Thyroid gland (tissue), 4 donors: ENCODE results near the gene GALNT17. TPM values are rescaled to one million over a fixed set of nuclear protein-coding genes. Genes with fewer than 3 reads are reported as not detected.
A peak's percentile ranks its signal among the peaks of the same experiment; 100 is the strongest.

Source experiments
- DNase-seq, 2 donors: peaks; one replicate each; pipeline ENCODE4 v3.0.0-alpha.2; 2019
- H3K27ac ChIP-seq, 3 donors: fragments of 200-600 bp; sonication (generic); 1 replicate in 2 of 3; 2 replicates in 1 of 3; pipeline ENCODE4 v1.5.1; 2016 to 2019; ENCODE audit warnings: mild to moderate bottlenecking in 1 of 3, moderate library complexity in 1 of 3
- H3K27me3 ChIP-seq: fragments of 200-600 bp; sonication (generic); one replicate; pipeline ENCODE4 v1.5.1; 2019
- H3K36me3 ChIP-seq, 2 donors: fragments of 200-600 bp; sonication (generic); one replicate each; pipeline ENCODE4 v1.5.1; 2016 to 2019
- H3K4me1 ChIP-seq, 2 donors: fragments of 200-600 bp; sonication (generic); one replicate each; pipeline ENCODE4 v1.5.1; 2017 to 2019
- H3K4me3 ChIP-seq, 3 donors: fragments of 200-600 bp; sonication (generic); replicated peaks in 1 of 3; 1 replicate in 2 of 3; 2 replicates in 1 of 3; pipeline ENCODE4 v1.5.1; 2016; ENCODE audit warnings: mild to moderate bottlenecking in 1 of 3
- H3K9me3 ChIP-seq: fragments of 200-600 bp; sonication (generic); one replicate; pipeline ENCODE4 v1.5.1; 2017
- POLR2A ChIP-seq, 2 donors: fragments of 450-650 bp; IDR thresholded peaks; one replicate each; pipeline ENCODE4 v1.6.1; 2017; ENCODE audit warnings: antibody characterized with exemption in 2 of 2, mild to moderate bottlenecking in 2 of 2, moderate library complexity in 1 of 2
- WGBS, 2 donors: methylation state at CpG; one replicate each; pipeline ENCODE4 v1.1.5; 2017; 5-methylcytosine and 5-hydroxymethylcytosine counted together
- intact Hi-C: fragments of 100-400 bp; cut with DNase I; formaldehyde crosslinking; loops from one replicate; pipeline ENCODE4 v1.15.1; 2023
- total RNA-seq, 4 donors: library from RNA; depleted of rRNA; stranded (reverse); fragments of >200 nt; gene quantifications; one replicate each; pipeline ENCODE4 v1.2.3, GENCODE V29; 2016
- TF ChIP-seq, protein P1 (sequence below), 6 experiments: fragments of 200-600 bp in 3 of 6; fragments of 450-650 bp in 3 of 6; sonication (generic) in 3 of 6; IDR thresholded peaks; one replicate each; pipeline ENCODE4 v1.5.1; 2016 to 2019; ENCODE audit warnings: antibody characterized with exemption in 6 of 6, mild to moderate bottlenecking in 2 of 6, inconsistent platforms in 1 of 6, moderate library complexity in 1 of 6

GALNT17 gene
- total RNA-seq, 4 donors from 2014 or later: 5.8 to 63.8 (median 37.1) TPM

- WGBS, 2 donors: 67 to 71% methylated on average over 9 of the region's 9 CpGs
- Histone ChIP-seq H3K4me1 (no peaks in the 10 kb centered on the region), H3K36me3 (no peaks in the 10 kb centered on the region), H3K27me3 (no peaks in the 10 kb centered on the region), H3K27ac (no peak overlapping the region), H3K9me3 (no peaks in the 10 kb centered on the region), H3K4me3 (no peak overlapping the region)
- intact Hi-C loops: no loop called here
- no peak for DNase-seq
- TF ChIP-seq, protein P1, sequence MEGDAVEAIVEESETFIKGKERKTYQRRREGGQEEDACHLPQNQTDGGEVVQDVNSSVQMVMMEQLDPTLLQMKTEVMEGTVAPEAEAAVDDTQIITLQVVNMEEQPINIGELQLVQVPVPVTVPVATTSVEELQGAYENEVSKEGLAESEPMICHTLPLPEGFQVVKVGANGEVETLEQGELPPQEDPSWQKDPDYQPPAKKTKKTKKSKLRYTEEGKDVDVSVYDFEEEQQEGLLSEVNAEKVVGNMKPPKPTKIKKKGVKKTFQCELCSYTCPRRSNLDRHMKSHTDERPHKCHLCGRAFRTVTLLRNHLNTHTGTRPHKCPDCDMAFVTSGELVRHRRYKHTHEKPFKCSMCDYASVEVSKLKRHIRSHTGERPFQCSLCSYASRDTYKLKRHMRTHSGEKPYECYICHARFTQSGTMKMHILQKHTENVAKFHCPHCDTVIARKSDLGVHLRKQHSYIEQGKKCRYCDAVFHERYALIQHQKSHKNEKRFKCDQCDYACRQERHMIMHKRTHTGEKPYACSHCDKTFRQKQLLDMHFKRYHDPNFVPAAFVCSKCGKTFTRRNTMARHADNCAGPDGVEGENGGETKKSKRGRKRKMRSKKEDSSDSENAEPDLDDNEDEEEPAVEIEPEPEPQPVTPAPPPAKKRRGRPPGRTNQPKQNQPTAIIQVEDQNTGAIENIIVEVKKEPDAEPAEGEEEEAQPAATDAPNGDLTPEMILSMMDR (IDR thresholded peaks at IDR 0.05): no peak
- no peak for TF ChIP-seq POLR2A (IDR thresholded peaks at IDR 0.05)
Observed at GRCh38 chr7:71424166-71425035, 292.5 kb downstream of the GALNT17 start.

DNA sequence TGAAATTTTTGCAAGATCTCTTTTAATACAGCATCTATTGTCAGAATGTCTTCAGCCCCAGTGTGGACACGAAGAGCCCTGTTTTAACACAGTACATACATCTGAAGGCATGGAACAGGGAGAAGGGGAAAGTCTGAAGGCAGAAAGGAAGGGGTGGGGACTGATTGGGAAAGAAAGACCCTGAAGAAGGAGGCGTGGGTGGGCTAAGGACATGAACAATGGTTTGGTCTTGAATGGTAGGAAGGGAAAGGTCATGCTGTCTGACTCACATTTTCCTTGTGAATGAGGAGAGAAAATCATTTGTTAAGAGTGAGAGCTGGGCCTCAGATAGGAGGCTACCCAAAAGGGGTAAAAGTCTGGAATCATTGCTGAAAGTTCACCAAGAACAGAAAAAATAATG, 297.1 kb downstream of the GALNT17 start:
- DNase-seq: no peak
- 73 to 82% methylated on average over 2 of the region's 2 CpGs for WGBS, 2 donors
- Histone ChIP-seq H3K36me3 (no peaks in the 10 kb centered on the region), H3K27me3 (no peaks in the 10 kb centered on the region), H3K27ac (no peak overlapping the region), H3K4me3 (no peak overlapping the region), H3K4me1 (no peaks in the 10 kb centered on the region), H3K9me3 (no peaks in the 10 kb centered on the region)
- intact Hi-C loops: no loop called here
- no peak for TF ChIP-seq POLR2A (IDR thresholded peaks at IDR 0.05)
- TF ChIP-seq, protein P1 (IDR thresholded peaks at IDR 0.05): no peak

GRCh38 chr7:71430246-71430645, 298.3 kb downstream of the GALNT17 start:
- WGBS, 2 donors: 95% methylated on average over 1 of the region's 1 CpG
- no peak for DNase-seq
- no peaks in the 10 kb centered on the region for H3K4me1 ChIP-seq
- no peak overlapping the region for H3K27ac ChIP-seq
- intact Hi-C loops: no loop called here
- H3K36me3 ChIP-seq: no peaks in the 10 kb centered on the region
- H3K4me3 ChIP-seq: no peak overlapping the region
- H3K9me3 ChIP-seq: no peaks in the 10 kb centered on the region
- H3K27me3 ChIP-seq: no peaks in the 10 kb centered on the region
- TF ChIP-seq, protein P1 (IDR thresholded peaks at IDR 0.05): no peak
- no peak for TF ChIP-seq POLR2A (IDR thresholded peaks at IDR 0.05)

DNA sequence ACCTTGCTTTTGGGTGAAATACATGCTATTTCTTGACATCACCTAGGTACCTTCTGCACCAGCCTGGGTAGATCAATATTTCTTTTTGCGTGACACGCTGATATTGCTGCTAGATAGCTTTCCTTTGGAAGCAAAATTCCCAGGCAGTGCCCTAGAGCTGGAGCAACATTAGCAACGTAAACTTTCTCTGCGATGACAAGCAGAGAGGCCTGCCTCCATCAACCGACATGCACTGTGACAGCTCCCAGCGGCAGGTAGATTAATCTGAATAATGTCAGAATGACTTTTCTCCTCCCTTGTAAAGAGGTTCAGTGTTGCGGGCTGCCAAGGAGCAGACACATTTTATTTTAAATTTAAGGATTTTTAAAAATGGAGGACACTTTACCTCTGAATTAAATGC, 307.4 kb downstream of the GALNT17 start:
- WGBS, 2 donors: 86 to 89% methylated on average over 7 of the region's 7 CpGs
- intact Hi-C loops: no loop called here
- no peak for TF ChIP-seq POLR2A (IDR thresholded peaks at IDR 0.05)
- TF ChIP-seq, protein P1 (IDR thresholded peaks at IDR 0.05): no peak
- H3K4me3 ChIP-seq: no peak overlapping the region
- DNase-seq: no peak
- no peaks in the 10 kb centered on the region for H3K27me3 ChIP-seq
- H3K27ac ChIP-seq: no peak overlapping the region
- no peaks in the 10 kb centered on the region for H3K4me1 ChIP-seq
- H3K9me3 ChIP-seq: no peaks in the 10 kb centered on the region
- H3K36me3 ChIP-seq: no peaks in the 10 kb centered on the region

DNA sequence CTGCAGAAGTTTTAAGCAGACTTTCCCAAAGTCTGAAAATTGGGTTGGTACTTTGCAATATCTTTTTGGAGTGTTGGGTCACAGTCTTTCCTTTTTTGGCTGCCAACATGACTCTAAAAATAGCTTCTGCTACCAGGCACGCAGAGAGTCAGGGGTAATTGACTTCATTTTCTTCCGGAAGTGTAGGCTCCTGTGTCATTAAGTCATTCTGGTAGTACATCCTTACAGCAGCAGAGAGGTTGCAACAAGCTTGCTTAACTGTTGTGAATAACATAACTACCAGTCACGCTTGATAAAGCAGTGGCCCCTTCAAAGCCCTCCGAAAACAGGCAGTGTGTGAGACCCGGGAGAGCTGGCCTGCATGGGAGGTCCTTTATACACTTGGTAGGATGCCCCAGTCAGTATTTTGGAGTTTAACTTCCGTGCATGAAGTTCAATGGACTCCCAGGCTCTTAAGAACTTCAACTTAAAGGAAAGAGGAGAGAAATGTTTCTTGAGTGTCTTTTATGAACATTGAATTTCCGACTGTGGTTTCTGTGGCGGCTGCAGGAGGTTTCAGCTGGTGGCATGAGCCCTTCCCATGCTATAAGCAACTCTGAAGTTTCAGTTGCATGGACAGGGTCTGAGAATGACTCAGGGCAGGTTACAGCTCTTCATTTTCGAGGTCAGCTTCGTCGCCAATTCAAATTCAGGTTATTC, 310.7 kb downstream of the GALNT17 start:
- 39% methylated on average over 11 of the region's 11 CpGs for WGBS, 2 donors
- H3K27ac ChIP-seq: no peak overlapping the region
- H3K27me3 ChIP-seq: no peaks in the 10 kb centered on the region
- intact Hi-C loops: no loop called here
- H3K4me3 ChIP-seq: no peak overlapping the region
- no peaks in the 10 kb centered on the region for H3K4me1 ChIP-seq
- DNase-seq: peak in 1 of 2 donors; percentile 3
- TF ChIP-seq, protein P1 (IDR thresholded peaks at IDR 0.05): no peak
- no peak for TF ChIP-seq POLR2A (IDR thresholded peaks at IDR 0.05)
- H3K36me3 ChIP-seq: no peaks in the 10 kb centered on the region
- H3K9me3 ChIP-seq: no peaks in the 10 kb centered on the region
